NCI-H2171 (cell line): ENCODE measurements around the gene CACNA1G.

ENCODE experiments used
- DNase-seq: peaks from one replicate; lab custom pipeline; 2025; lab: John Stamatoyannopoulos, UW

The CACNA1G gene

DNA sequence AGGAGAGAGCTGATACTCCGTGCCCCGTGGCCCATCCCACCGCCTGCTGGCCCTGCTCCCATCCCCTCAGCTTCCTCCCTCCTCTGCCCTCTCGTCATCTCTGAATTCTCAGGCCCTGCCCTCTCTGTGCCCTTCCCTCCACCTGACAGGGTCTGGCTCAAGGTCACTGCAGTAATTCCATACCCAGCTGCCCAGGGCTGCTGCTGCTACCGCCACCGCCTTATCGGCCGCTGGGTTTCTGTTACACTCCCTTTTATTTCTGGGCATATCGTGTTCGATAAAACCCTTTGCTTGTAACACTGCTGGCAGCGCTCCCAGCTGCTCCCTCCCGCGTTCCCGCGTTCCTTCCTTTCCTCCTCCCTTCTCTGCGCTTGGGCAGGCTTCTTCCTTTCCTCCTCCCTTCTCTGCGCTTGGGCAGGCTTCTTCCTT lies 26.8 kb upstream of the CACNA1G start:
- peak; percentile 30 for DNase-seq

DNA sequence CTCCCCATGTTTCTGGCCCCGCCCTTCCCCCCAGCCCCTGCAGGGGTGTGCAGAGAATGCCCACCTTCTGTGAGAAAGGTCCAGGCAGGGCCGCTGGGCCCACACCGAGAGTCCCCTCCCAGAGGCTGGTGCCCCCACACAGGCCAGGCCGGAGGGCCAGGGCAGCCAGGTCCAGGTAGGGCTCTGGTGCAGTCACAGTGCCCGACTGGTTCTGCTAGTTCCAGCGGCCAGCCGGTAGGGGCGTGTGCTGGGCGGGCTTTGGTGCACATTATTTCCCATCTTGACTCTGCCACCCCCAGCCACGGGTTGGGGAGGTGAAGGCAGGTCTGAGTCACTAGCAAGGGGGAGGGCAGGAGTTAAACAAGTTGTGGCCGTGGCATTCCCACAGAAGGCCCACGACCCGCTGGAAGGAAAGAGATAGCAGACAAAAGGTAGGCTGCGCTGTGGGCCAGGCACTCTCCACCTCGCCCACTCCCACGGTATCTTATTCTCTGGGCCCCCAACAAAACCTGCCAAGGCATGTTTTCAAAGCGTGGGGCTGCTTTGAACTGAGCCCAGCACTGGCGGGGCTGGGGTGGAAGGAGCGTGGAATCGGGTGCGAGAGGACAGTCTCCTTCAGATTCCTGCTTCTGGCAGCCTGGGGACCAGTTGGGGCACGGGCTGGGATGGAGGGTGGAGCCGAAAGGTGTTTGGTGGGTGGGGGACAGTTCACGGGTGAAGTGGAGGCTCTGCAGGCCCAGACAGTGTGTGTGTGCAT lies 26.1 kb upstream of the CACNA1G start:
- no peak for DNase-seq

GRCh38 chr17:50534979-50535326 lies 25.6 kb upstream of the CACNA1G start:
- DNase-seq: no peak

- DNase-seq: no peak
Observed at GRCh38 chr17:50535407-50535806, 25.1 kb upstream of the CACNA1G start.

DNA sequence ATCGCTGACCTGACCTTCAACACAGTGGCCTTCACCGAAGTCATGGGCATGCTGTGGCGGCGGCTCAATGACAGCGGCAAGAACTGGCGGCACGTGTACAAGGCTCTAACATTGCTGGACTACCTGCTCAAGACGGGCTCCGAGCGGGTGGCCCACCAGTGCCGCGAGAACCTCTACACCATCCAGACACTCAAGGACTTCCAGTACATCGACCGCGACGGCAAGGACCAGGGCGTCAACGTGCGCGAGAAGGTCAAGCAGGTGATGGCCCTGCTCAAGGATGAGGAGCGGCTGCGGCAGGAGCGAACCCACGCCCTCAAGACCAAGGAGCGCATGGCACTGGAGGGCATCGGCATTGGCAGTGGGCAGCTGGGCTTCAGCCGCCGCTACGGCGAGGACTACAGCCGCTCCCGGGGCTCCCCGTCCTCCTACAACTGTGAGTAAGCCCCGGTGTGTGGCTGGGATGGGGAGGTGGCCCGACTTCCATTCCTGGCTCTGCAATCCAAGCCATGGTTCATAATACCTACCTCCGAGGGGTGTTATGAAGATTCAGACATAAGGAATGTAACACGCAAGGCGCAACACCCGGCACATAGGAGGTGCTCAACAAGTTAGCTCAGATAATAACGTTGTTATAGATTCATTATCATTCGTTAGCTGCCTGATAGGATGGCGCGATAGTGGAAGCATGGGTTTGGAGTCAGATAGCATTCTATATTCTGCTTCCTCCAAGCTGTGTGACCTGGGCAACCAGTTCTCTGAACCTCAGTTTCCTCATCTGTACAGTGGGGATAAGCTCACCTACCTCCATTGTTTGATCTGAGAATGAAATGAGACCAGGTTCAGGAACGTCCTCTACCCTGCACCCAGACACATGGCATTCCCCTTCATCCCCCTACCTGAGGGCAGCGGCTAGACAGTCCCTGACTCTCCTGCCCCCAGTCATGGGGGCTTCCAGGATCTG lies 23.6 kb upstream of the CACNA1G start:
- DNase-seq: no peak

DNA sequence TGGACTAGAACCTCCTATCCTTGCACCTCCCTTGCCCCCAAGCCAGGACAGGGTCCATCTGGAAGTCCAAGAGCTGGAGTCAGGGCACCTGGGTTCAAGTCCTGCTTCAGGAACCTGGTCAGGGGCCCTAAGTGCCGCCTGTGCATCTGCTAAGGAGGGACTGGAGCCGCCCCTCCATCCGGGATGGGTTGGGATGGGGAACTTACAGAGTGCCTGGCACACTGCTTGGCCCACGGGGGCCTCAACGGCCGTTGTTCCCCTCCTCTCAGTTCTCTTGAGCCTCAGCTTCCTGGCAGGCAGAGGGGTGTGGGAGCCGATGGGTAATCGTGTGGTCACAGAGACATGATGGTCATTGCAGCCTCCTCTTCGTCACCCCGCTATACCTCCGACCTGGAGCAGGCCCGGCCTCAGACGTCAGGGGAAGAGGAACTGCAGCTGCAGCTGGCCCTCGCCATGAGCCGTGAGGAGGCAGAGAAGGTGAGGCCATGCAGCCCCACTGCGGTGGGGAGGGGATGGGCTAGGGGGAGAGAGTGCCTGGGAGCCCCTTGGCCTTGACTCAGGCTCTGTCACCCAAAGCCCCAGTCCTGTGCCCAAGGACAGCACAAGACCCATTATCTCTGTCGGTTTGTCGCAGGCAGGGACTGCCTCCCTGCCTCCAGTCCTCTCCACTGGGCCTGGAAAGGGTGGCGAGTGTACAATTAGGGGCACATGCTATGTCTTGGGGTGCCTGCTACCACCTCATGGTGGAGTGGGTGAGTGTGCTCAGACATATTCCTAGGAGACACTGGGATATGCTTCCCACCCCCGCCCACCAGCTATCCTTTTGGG lies 22.6 kb upstream of the CACNA1G start:
- DNase-seq: no peak

DNA sequence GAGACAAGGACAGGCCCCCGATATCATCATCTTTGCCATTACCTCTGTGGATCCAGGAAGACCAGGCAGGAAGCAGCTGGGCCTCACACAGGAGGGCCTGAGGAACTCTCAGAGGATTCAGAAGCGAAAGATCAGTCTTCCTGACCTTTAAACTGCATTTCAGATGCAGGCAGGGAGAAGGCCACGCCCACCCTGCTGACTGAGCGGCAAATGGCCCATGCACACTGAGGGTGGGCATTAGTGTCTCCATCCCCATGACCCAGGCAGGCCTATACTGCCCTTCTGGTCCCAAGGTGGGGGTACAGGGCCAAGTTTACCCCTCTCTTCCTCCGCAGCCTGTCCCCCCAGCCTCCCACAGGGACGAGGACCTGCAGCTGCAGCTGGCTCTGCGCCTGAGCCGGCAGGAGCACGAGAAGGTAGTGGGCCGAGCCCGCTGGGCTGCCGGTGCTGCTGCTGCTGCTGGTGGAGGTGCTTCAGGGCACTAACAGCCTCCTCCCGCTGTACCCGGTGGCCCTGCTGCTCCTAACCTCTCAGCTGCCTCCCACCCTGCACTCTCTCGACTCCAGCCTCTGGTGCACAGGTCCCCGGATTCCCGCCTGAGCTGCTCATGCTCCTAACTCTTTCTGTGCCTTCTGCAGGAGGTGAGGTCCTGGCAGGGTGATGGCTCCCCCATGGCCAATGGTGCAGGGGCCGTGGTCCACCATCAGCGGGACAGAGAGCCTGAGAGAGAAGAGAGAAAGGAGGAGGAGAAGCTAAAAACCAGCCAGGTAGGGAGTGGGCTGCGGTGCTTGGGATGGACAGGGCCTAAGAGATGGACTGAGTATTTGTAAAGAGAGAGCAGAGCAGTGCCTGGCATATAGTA lies 21.7 kb upstream of the CACNA1G start:
- DNase-seq: no peak

DNA sequence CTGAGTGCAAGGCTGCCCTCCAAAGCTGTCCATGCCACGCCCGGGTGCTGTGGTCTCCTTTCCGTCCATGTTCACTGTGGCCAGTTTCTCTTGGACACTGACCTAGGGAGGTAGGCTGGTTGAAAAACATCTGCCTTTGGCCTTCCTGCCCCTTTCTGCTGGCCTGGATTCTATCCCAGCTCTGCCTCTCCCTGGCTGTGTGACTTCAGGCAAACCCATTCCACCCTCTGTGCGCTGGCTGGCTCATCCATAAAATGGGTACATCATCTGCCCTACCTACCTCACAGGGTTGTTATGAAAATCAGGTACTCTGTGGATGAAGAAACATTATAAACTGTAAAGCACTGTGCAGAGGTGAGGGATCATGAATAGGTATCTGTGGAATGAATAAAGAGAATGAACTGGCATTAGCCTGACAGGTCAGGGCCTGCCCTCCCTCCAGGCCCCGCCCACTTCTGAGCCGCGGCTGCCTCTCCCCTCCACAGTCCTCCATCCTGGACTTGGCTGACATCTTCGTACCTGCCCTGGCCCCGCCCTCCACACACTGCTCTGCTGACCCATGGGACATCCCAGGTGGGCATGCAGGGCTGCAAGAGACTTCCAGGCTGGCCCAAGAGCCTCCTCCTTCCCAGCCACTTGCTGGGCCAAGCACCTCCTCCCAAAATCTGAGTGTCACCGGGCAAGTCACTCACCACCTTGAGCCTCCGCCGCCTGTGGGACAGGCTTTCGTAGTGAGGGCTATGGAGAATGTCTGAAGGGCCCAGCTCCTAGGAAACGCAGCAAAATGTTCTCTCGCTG lies 20.6 kb upstream of the CACNA1G start:
- DNase-seq: no peak

DNA sequence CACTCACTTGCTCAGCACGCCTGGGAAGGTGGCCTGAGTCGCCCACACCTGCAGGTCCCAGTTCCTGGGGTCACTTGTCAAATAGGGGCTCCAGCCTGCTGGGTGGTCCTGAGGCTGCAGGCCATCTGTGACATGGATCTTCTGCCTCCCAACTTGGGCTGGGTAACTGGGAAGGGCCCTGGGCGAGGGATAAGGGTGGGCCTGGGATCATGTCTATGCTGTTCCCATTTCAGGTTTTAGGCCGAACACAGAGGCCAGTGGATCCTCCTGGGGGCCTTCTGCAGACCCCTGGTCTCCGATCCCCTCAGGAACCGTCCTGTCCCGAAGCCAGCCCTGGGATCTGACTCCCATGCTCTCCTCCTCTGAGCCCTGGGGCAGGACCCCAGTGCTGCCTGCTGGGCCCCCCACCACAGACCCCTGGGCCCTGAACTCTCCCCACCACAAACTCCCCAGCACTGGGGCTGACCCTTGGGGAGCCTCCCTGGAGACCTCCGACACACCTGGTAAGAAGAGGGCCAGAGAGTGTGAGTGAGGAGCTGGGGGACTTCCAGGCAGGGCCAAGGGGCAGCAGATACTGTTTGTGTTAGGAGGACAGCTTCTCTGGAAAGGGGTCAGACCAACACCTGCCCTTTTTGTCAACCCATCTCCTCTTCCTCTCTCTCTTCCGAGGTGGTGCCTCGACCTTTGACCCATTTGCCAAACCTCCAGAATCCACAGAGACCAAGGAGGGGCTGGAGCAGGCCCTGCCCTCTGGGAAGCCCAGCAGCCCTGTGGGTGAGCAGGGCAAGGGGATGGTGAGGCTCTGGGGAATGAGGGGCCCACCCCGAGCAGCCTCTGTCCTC lies 19.7 kb upstream of the CACNA1G start:
- DNase-seq: no peak

DNA sequence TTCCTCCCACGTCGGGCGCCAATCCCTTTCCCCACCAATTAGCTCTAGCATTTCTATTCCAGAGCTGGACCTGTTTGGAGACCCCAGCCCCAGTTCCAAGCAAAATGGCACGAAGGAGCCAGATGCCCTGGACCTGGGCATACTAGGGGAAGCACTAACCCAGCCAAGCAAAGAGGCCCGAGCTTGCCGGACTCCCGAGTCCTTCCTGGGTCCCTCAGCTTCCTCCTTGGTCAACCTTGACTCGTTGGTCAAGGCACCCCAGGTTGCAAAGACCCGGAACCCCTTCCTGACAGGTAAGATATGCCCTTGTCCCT lies 19.2 kb upstream of the CACNA1G start:
- no peak for DNase-seq

DNA sequence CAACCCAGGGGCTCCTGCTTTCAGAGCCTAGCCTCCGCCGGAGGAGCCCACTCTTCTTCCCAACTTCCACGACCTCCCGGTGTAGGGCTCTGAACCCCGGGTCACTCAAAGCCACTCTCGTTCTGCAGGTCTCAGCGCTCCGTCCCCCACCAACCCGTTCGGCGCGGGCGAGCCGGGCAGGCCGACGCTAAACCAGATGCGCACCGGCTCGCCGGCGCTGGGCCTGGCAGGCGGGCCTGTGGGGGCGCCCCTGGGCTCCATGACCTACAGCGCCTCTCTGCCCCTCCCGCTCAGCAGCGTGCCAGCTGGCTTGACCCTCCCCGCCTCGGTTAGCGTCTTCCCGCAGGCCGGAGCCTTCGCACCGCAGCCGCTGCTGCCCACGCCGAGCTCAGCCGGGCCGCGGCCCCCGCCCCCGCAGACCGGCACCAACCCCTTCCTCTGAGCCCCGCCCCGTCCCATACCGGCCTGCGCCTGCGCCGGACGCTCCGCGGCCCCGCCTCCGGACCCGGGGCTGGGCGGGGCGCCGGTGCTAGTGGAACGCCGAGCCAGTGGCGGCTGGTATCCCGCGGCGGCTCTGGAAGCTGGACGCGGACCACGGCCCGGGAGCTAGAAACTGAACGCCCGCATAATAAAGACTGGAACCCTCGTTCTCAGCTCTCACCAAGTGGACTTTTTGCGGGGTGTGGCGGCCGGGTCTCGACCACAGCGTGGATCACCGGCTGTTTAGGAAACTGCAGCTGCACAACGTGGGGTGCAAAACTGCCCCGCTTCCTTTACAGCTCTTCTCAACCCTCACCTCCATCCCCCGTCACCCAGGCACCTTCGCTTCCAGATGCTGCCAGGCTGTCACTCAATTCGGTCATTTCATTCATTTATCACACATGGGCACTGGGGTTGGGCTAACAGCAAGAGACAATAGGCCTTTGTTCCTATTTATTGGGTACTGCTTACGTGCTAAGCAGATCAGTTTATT lies 18.5 kb upstream of the CACNA1G start:
- peak; percentile 84 for DNase-seq

- DNase-seq: no peak
Observed at GRCh38 chr17:50542795-50543774, 17.4 kb upstream of the CACNA1G start.

- no peak for DNase-seq
Observed at GRCh38 chr17:50544516-50544915, 16.0 kb upstream of the CACNA1G start.

DNA sequence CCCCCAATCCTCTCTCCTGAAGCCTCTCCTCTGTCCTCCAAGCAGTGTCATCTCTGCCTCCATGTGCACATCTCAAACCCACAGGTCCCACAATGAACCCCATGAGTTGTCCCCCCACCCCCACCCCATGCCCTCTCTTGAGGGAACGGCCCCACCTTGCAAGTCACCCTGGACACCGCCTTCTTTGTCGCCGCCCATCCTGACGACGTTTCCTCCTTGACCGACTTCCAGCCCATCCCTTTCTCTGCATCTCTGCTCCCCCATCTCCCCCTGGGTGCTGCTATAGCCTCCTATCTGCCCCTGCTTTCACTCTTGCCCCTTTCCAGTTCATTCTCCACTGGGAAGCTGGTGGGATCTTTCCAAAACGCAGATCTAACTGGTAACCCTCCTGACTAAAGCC lies 15.2 kb upstream of the CACNA1G start:
- no peak for DNase-seq

DNA sequence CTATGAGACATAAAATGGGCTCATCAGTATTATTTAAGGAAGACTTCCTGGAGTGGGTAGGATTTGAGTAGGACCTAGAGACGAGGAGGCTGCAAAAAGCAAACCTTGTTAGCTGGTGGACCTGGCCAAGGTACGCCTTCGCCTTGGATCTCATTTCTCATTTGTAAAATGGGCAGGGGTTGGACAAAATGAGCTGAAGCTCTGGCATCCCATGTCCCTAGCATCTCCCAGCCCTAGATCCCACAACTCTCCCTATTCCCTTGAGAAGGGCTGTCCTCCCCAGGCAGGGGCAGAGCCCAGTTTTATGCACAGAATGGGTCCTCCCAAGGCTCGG lies 13.8 kb upstream of the CACNA1G start:
- no peak for DNase-seq

DNA sequence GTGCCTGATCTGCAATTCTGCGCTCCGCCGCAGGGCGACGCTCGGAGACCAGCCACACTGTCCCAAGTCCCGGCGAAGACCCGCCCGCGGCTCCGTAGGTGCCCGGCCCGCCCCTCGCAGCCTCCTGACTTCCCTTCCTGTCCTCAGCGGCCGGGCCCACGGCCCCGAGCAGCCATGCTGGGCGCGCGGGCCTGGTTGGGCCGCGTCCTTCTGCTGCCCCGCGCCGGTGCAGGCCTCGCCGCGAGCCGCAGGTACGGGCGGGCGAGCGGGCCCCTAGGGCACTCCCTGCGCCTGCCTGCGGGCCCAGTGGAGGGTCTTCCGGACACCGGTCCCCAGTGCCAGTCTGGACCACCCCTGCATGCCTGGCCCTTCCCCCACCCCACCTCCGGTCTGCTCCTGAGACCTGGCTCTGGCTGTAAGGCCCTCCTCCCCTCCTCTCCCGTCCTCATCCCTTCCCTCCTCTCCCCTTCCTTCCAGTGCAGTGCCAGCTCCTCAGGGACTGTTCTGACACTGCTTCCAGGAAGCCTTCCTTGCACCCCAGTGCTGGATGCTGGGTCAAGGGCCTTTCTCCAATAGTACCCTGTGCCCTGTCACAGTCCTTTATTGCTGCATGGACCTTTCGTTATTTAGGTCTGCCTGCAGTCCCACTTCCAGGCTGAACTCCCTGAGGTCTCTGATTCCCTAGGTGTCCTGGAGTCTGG lies 13.3 kb upstream of the CACNA1G start, which contains the start of gene SPATA20:
TSS of gene SPATA20 (plus strand) at position 140 of the 701 bp plus-strand sequence. CDS start at position 175, 35 bp downstream.
- DNase-seq: peak; percentile 84

DNA sequence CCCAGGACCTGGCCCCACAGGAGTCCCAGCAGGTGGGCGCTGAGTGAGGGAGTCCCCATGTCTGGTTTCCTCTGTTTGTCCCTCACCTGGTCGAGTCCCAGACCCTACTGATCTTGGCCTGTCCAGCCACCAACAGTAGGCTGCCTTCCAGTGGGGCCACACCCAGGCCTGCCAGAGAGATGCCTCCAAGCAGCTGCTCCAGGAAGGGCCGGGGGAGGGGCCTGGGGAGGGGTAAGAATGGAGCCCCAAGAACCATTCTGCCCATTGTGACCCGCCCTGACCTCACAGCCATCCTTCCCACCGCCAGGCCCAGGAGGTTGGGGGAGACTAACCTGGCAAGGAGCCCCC lies 12.8 kb upstream of the CACNA1G start:
- DNase-seq: no peak
